NB4 (cell line): Measurements from ENCODE around the gene CAMK2B.

Source experiments
- DNase-seq: peaks from one replicate; pipeline ENCODE4 v3.0.0; 2010; ENCODE audit warnings: low read depth
- H3K4me3 ChIP-seq: one replicate; pipeline ENCODE4 v1.5.1; 2011; ENCODE audit warnings: mild to moderate bottlenecking, low read depth, low read length, moderate library complexity
- MYC ChIP-seq: IDR thresholded peaks from 2 replicates; pipeline ENCODE4 v1.6.1; 2011; ENCODE audit warnings: low read depth, low read length
- POLR2A ChIP-seq: IDR thresholded peaks from 2 replicates; pipeline ENCODE4 v1.6.1; 2011; ENCODE audit warnings: mild to moderate bottlenecking; ENCODE audit not compliant: insufficient read length; ENCODE audit errors: extremely low read depth
- TF ChIP-seq, protein P1 (sequence below): IDR thresholded peaks from 2 replicates; pipeline ENCODE4 v1.6.1; 2011; ENCODE audit warnings: low read depth, low read length
- TF ChIP-seq, protein P2 (sequence below): IDR thresholded peaks from one replicate; pipeline ENCODE4 v1.5.1; 2012; ENCODE audit warnings: low read depth, low read length

The CAMK2B gene

DNA sequence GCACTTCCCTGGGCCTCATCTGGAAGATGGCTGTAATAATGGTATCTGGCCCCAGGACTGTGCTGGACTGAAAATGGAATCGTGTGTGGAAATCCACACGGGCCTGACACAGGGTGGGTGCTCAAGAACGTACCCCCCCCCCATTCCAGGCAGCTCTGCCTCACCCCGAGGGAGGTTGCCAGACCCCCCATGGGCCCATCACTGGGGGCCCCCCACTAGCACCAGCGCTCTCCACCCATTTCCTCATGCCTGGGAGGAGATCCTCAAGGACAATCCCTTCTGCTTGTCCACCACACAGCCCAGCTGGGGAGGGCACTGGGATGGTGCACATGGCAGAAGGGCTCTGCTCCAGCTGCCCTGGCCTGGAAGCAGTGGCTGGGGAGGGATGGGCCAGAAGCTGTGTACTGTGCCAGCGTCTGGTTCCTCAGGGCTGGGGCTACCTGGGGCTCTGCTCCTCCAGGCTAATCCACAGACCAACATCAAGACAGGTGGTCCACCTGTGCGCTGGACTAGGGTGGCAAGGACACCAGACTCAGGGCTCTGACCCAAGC is 55.4 kb downstream of the CAMK2B start:
- no peak overlapping the region for H3K4me3 ChIP-seq
- no peak for TF ChIP-seq POLR2A
- TF ChIP-seq, protein P1, sequence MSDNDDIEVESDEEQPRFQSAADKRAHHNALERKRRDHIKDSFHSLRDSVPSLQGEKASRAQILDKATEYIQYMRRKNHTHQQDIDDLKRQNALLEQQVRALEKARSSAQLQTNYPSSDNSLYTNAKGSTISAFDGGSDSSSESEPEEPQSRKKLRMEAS, result no peak
- no peak for TF ChIP-seq MYC
- TF ChIP-seq, protein P2, sequence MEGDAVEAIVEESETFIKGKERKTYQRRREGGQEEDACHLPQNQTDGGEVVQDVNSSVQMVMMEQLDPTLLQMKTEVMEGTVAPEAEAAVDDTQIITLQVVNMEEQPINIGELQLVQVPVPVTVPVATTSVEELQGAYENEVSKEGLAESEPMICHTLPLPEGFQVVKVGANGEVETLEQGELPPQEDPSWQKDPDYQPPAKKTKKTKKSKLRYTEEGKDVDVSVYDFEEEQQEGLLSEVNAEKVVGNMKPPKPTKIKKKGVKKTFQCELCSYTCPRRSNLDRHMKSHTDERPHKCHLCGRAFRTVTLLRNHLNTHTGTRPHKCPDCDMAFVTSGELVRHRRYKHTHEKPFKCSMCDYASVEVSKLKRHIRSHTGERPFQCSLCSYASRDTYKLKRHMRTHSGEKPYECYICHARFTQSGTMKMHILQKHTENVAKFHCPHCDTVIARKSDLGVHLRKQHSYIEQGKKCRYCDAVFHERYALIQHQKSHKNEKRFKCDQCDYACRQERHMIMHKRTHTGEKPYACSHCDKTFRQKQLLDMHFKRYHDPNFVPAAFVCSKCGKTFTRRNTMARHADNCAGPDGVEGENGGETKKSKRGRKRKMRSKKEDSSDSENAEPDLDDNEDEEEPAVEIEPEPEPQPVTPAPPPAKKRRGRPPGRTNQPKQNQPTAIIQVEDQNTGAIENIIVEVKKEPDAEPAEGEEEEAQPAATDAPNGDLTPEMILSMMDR, result no peak
- no peak for DNase-seq

DNA sequence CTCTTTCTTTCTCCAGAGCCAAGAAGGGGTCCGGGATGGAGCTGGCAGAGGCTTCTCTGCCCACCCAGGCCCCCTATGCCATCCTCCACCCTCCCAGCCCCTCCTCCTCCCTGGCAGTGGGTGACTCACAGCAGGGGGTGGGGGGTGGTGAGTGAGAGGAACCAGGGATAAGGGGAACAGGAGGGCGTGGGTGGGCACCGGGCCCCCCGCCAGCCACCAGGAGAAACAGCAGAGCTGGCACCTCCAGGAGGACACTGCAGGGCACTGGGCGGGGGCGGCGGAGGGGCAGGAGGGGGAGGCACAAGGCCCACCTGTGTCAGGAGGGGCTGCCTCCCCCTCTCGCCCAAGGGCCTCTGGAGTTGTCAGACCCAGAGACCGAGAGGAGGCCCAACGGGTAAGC is 56.0 kb downstream of the CAMK2B start:
- no peak for TF ChIP-seq MYC
- H3K4me3 ChIP-seq, result no peak overlapping the region
- DNase-seq, result no peak

DNA sequence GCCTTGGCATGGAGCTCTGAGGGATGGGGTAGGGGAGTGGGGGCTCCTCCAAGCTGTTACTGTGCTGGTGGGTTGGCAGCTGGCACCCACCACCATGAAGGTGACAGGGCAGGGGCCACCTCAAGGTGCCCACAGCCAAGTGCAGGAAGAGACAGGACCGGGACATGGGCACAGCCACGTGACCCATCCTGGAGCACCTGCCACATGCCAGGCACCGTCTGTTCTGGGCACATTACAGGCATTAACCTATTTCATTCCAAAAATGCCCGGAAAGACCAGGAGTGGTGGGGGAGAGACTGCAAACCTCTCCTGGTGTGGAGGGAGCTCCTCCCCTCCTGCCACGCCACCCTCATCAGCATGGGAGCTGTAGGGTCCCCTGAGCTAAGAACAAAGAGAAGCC is 56.7 kb downstream of the CAMK2B start:
- no peak overlapping the region for H3K4me3 ChIP-seq
- DNase-seq, result no peak
- TF ChIP-seq POLR2A, result no peak
- TF ChIP-seq, protein P1, result no peak
- TF ChIP-seq, protein P2, result no peak
- no peak for TF ChIP-seq MYC

DNA sequence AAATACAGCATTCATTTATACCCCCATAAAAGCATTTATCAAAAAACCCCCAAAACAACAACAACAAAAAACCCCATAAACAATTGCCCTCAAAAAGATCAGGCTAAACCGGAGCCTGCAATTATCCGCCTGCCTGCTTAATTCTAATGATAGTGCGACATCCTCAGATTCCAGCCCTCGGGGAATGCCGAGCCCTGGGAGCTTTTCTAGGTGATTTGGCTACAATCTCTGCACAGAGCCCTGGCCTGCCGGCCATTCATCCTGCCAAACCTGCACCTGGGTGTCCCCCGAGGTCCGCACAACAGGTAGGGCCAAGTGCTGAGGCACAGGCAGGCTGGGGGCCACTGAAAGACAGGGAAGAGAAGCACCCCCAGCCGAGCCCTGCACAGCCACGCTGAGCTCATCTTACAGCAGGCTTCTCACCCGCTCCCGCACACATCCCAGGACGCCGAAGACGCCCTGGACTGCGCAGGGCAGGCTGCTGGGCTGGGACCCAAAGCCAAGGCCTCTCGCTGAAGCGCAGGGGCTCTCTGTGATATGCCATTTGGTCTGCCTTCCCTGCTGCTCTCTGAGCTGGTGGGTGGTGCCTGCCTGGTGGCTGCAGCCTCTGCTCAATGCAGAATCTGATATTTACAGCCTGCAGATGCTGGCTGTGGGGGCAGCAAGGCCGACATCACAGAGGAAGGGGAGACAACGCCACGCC is 57.5 kb downstream of the CAMK2B start:
- no peak overlapping the region for H3K4me3 ChIP-seq
- DNase-seq, result no peak
- TF ChIP-seq POLR2A (no peak), MYC (no peak)
- TF ChIP-seq, protein P1, result no peak
- TF ChIP-seq, protein P2, result no peak

DNA sequence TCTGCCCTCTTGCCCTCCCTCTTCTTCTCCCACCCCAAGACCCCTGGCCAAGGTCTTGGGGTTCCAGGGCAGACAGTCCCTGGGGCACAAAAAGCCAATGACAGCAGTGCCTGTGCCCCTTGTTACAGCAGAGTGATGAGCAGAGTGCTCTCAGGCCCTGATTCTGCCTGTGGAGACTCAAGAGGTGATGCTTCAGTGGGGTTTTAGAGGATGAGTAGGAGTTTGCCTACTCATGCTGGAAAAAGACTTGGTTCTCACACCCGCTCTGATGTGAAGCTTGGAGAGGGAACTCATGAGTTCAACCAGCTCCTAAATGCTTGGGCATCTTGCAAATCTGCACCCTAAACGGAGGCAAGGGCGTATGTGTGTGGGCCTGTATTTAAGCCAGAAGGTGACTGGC is 58.2 kb downstream of the CAMK2B start:
- no peak for DNase-seq
- TF ChIP-seq, protein P2, result no peak
- TF ChIP-seq POLR2A (no peak), MYC (no peak)
- TF ChIP-seq, protein P1, result no peak
- no peak overlapping the region for H3K4me3 ChIP-seq

DNA sequence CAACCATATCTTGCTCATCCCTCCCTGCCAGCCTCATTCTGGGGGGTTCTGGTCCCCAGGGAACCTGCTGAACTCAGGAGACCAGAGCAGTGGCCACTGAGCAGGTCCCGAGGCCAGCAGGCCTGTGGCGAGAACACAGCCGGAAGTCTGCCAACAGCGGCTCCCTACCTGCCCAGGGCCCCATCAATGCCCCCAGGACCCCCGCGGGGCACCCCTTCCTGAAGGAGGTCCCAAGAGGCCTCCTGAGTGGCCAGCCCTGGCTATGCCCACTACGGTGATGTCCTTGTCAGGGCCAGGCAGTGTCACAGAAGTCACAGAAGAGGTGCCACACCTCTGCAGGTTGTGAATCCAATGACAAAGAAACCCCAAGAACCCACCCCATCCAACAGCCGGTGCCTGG is 58.9 kb downstream of the CAMK2B start:
- no peak overlapping the region for H3K4me3 ChIP-seq
- TF ChIP-seq MYC, result no peak
- TF ChIP-seq, protein P1, result no peak
- TF ChIP-seq POLR2A, result no peak
- TF ChIP-seq, protein P2, result no peak
- DNase-seq, result no peak
